DOHH2 (cell line): ENCODE measurements around the gene CANT1.

Experiments
- EZH2phosphoT487 ChIP-seq: fragments of 200-600 bp; sonication (generic); IDR thresholded peaks from 2 replicates; pipeline ENCODE4 v1.6.1; 2017; ENCODE audit warnings: borderline replicate concordance, mild to moderate bottlenecking, antibody characterized with exemption, low read length, moderate library complexity, mixed read lengths
- TF ChIP-seq, protein P1 (sequence below): fragments of 200-600 bp; sonication (generic); IDR thresholded peaks from one replicate; pipeline ENCODE4 v1.5.1; 2014; ENCODE audit warnings: antibody characterized with exemption, mild to moderate bottlenecking, low read depth, low read length; ENCODE audit not compliant: poor library complexity, severe bottlenecking

DNA sequence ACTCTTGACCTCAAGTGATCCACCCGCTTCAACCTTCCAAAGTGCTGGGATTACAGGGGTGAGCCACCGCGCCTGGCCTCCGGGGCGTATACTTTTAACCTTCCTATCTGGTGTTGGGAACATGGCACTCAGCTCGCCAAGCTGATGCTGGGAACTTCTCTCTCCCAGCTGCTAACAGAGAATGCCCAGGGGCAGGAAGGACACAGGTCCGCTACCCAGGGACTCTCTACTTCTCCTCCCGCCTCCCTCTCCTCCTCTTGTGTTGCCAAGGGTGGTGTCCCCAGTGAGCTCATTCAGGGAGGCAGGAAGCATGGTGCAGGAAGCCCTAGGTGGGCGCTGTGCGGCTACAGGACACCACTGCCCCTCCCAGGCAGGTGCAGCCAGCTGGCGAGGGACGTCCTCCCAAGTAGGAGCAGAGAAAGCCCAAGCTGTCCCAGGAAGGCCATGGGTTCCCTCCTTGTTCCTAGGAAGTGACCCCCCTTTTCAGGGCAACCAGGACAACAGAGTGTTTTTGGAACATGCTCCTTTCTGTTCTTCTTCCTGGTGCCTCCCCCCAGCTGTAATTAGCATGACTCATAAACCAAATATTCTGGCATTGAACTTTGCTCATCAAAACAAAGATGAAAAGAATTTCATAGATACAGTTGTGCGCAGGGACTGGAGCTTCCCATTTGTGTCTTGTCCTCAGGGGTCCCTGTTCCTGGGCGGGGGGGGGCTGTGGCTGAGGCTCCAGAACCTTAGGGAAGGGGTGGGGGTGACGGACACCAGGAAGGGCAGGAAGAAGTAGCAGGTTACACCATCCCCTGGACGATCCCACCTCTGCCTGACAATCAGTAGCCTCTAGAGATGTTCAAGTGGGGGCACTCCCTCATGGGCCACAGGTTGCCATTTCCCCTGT is 17.1 kb upstream of the CANT1 start:
- TF ChIP-seq, protein P1, sequence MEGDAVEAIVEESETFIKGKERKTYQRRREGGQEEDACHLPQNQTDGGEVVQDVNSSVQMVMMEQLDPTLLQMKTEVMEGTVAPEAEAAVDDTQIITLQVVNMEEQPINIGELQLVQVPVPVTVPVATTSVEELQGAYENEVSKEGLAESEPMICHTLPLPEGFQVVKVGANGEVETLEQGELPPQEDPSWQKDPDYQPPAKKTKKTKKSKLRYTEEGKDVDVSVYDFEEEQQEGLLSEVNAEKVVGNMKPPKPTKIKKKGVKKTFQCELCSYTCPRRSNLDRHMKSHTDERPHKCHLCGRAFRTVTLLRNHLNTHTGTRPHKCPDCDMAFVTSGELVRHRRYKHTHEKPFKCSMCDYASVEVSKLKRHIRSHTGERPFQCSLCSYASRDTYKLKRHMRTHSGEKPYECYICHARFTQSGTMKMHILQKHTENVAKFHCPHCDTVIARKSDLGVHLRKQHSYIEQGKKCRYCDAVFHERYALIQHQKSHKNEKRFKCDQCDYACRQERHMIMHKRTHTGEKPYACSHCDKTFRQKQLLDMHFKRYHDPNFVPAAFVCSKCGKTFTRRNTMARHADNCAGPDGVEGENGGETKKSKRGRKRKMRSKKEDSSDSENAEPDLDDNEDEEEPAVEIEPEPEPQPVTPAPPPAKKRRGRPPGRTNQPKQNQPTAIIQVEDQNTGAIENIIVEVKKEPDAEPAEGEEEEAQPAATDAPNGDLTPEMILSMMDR: no peak
- TF ChIP-seq EZH2phosphoT487: no peak
